Measurements from ENCODE around the gene PLP1.

DNA sequence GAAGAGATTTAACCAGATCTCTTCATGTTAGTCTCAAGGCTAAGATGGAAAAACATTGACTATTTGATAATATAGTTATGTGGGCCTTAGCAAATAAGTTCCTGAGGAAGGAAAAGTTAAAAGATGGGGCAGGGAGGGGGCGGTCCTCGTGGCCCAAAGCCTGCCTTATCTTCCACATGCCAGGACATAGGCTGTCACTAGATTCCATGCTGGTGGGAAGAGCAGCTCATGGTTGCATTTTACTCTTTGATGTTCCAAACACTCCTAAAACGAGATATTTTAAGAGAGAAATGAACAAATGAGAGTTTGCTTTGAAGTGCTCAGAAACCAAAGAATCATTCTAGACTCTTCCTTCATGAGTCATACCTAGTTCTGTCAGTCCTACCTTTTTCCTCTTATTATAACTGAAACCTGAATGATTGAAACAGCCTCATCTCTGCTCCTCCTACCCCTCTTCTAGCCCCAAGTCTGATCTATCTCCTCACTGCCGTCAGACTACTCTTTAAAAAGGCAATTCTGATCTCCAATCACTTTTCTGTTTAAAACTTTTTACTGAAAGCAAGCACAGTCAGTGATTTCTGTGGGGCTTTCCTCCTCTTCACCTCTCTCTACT lies 30.3 kb downstream of the PLP1 start:
- TF ChIP-seq, protein P1, sequence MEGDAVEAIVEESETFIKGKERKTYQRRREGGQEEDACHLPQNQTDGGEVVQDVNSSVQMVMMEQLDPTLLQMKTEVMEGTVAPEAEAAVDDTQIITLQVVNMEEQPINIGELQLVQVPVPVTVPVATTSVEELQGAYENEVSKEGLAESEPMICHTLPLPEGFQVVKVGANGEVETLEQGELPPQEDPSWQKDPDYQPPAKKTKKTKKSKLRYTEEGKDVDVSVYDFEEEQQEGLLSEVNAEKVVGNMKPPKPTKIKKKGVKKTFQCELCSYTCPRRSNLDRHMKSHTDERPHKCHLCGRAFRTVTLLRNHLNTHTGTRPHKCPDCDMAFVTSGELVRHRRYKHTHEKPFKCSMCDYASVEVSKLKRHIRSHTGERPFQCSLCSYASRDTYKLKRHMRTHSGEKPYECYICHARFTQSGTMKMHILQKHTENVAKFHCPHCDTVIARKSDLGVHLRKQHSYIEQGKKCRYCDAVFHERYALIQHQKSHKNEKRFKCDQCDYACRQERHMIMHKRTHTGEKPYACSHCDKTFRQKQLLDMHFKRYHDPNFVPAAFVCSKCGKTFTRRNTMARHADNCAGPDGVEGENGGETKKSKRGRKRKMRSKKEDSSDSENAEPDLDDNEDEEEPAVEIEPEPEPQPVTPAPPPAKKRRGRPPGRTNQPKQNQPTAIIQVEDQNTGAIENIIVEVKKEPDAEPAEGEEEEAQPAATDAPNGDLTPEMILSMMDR (IDR thresholded peaks at IDR 0.05 in 4 of 5, conservative IDR thresholded peaks at IDR 0.05 in 1 of 5), result no peak
- no peak for TF ChIP-seq POLR2A (IDR thresholded peaks at IDR 0.05)

Data from gastrocnemius medialis (tissue), 4 donors.